K562 (cell line): ENCODE measurements around the gene NTM. TPM values are rescaled to one million over a fixed set of nuclear protein-coding genes. Genes with fewer than 3 reads are reported as not detected.

Source experiments
- ATAC-seq: fragments of 200-7000 bp; cut with Tn5 transposase; 3 replicates; pipeline ENCODE4 v1.9.1; 2020; ENCODE audit warnings: moderate library complexity
- BruUV-seq: library from RNA; stranded (reverse); fragments of 400-500 nt; replicated peaks from 2 replicates; lab custom pipeline; 2021; lab: Mats Ljungman, UMichigan
- CTCF ChIA-PET: fragments of 300-600 bp; formaldehyde crosslinking; extraction: SDS; loops from one replicate; lab custom pipeline; 2021; ENCODE audit warnings: low intra/inter-chr PET ratio; lab: Yijun Ruan, JAX
- POLR2A ChIA-PET: fragments of 300-600, 350-650 bp; sonication (Branson Sonifier 250); formaldehyde crosslinking; extraction: SDS; loops from one replicate; lab custom pipeline; 2021; ENCODE audit warnings: antibody characterized with exemption, inconsistent platforms; lab: Yijun Ruan, JAX
- DNase-seq, 4 experiments: peaks; one replicate each; pipeline versions ENCODE4 v3.0.0 to v3.0.0-alpha.2; 2011 to 2018; ENCODE audit warnings: low spot score in 3 of 4, mixed read lengths in 3 of 4; ENCODE audit errors: extremely low read depth in 1 of 4
- FAIRE-seq: peaks from 2 replicates; lab custom pipeline; 2011; peaks lifted over from hg19 to GRCh38; lab: Jason Lieb, UNC
- H2AFZ ChIP-seq: 2 replicates; pipeline ENCODE4 v1.6.0; 2011; ENCODE audit warnings: low read depth, low read length, control low read depth, inconsistent platforms
- H3K27ac ChIP-seq: fragments of 200-600 bp; 3 replicates; pipeline ENCODE4 v1.8.0; 2011; ENCODE audit warnings: low read depth, mild to moderate bottlenecking, control low read depth, inconsistent platforms, low read length, moderate library complexity, mixed read lengths; ENCODE audit errors: extremely low read depth
- H3K27me3 ChIP-seq, 2 experiments: fragments of 300-600 bp in 1 of 2; 2 replicates in 1 of 2; 3 replicates in 1 of 2; pipeline versions ENCODE4 v1.6.0 to v1.8.0; 2011; ENCODE audit warnings: inconsistent platforms in 2 of 2, low read length in 2 of 2, mild to moderate bottlenecking in 1 of 2, mixed read lengths in 1 of 2, moderate library complexity in 1 of 2; ENCODE audit not compliant: control insufficient read depth in 2 of 2, insufficient read depth in 2 of 2
- H3K36me3 ChIP-seq: fragments of 300-600 bp; 3 replicates; pipeline ENCODE4 v1.8.0; 2011; ENCODE audit warnings: mild to moderate bottlenecking, low read length, inconsistent platforms; ENCODE audit not compliant: control insufficient read depth, insufficient read depth
- H3K4me1 ChIP-seq, 2 experiments: fragments of 200-600 bp in 1 of 2; replicated peaks in 1 of 2; 2 replicates in 1 of 2; 3 replicates in 1 of 2; pipeline versions ENCODE4 v1.5.1 to v1.8.0; 2011; ENCODE audit warnings: inconsistent platforms in 2 of 2, low read length in 2 of 2, mild to moderate bottlenecking in 1 of 2, mixed read lengths in 1 of 2, moderate library complexity in 1 of 2; ENCODE audit not compliant: control insufficient read depth in 2 of 2, insufficient read depth in 2 of 2
- H3K4me2 ChIP-seq: 2 replicates; pipeline ENCODE4 v1.6.1; 2011; ENCODE audit warnings: low read length, control low read depth, inconsistent platforms, mixed read lengths; ENCODE audit not compliant: insufficient read depth
- H3K4me3 ChIP-seq: fragments of 200-600 bp; sonication (generic), shearing (Covaris generic); 2 replicates; pipeline ENCODE4 v1.5.1; 2016; ENCODE audit warnings: control low read depth, inconsistent platforms
- H3K79me2 ChIP-seq: fragments of 200-600 bp; 3 replicates; pipeline ENCODE4 v1.8.0; 2011; ENCODE audit warnings: low read length, inconsistent platforms; ENCODE audit not compliant: control insufficient read depth, insufficient read depth
- H3K9ac ChIP-seq, 2 experiments: 2 replicates each; pipeline versions ENCODE4 v1.6.0 to v1.6.1; 2011; ENCODE audit warnings: low read depth in 2 of 2, low read length in 2 of 2, control low read depth in 1 of 2, inconsistent platforms in 1 of 2, mild to moderate bottlenecking in 1 of 2, mixed read lengths in 1 of 2; ENCODE audit not compliant: insufficient read depth in 1 of 2
- H3K9me1 ChIP-seq: one replicate; pipeline ENCODE4 v1.6.0; 2011; ENCODE audit warnings: inconsistent platforms, mild to moderate bottlenecking, low read length, moderate library complexity; ENCODE audit not compliant: control insufficient read depth, insufficient read depth
- H3K9me3 ChIP-seq: replicated peaks from 2 replicates; pipeline ENCODE4 v1.5.1; 2011; ENCODE audit warnings: low read depth, low read length, inconsistent platforms; ENCODE audit not compliant: control insufficient read depth, insufficient read depth
- H4K20me1 ChIP-seq: replicated peaks from 2 replicates; pipeline ENCODE4 v1.6.1; 2011; ENCODE audit warnings: low read length, inconsistent platforms, mixed read lengths; ENCODE audit not compliant: control insufficient read depth, insufficient read depth
- ARID2 ChIP-seq: fragments of 450-650 bp; IDR thresholded peaks from 2 replicates; pipeline ENCODE4 v1.6.1; 2017; ENCODE audit warnings: antibody characterized with exemption, mild to moderate bottlenecking
- ASH1L ChIP-seq: fragments of 450-650 bp; IDR thresholded peaks from 2 replicates; pipeline ENCODE4 v1.6.1; 2018; ENCODE audit warnings: borderline replicate concordance, mild to moderate bottlenecking, low read depth; ENCODE audit not compliant: partially characterized antibody
- CREB5 ChIP-seq: fragments of 250-450 bp; sonication (Bioruptor Pico); IDR thresholded peaks from 2 replicates; pipeline ENCODE4 v1.5.0; 2020; ENCODE audit warnings: mild to moderate bottlenecking
- CUX1 ChIP-seq: fragments of 200-800 bp; sonication (Bioruptor generic); IDR thresholded peaks from 2 replicates; pipeline ENCODE4 v1.6.1; 2016; ENCODE audit warnings: missing genetic modification characterization, missing compliant biosample characterization
- HDAC1 ChIP-seq, 2 experiments: fragments of 450-650 bp; IDR thresholded peaks; 2 replicates each; pipeline ENCODE4 v1.6.1; 2016 to 2017; ENCODE audit warnings: inconsistent platforms in 1 of 2, mild to moderate bottlenecking in 1 of 2, moderate library complexity in 1 of 2
- SMARCB1 ChIP-seq: IDR thresholded peaks from 2 replicates; pipeline ENCODE4 v1.6.1; 2011; ENCODE audit warnings: improper control_type of control experiment, low read depth; ENCODE audit not compliant: insufficient read length
- ZKSCAN1 ChIP-seq: fragments of 150-350 bp; IDR thresholded peaks from 2 replicates; pipeline ENCODE4 v1.6.1; 2016; ENCODE audit warnings: low read depth, low read length
- ZNF124 ChIP-seq: sonication (generic); formaldehyde crosslinking; IDR thresholded peaks from 2 replicates; pipeline ENCODE4 v1.8.1; 2022; ENCODE audit warnings: missing genetic modification reagents
- ZNF785 ChIP-seq: fragments of 250-450 bp; sonication (Bioruptor Pico); IDR thresholded peaks from 2 replicates; pipeline ENCODE4 v1.4.0; 2020; ENCODE audit warnings: mild to moderate bottlenecking
- WGBS: fragments of 100-300 bp; shearing (Covaris generic); methylation state at CpG from one replicate; pipeline ENCODE4 v1.1.6; 2016; ENCODE audit warnings: low coverage, mixed read lengths; ENCODE audit not compliant: insufficient coverage; ENCODE audit errors: missing lambda C conversion rate; 5-methylcytosine and 5-hydroxymethylcytosine counted together
- in situ Hi-C: fragments of 300-500 bp; cut with MboI; formaldehyde crosslinking; loops from 4 replicates; pipeline ENCODE4 v1.15.0; 2018; ENCODE audit warnings: inconsistent platforms, mixed read lengths
- intact Hi-C: fragments of 100-400 bp; cut with micrococcal nuclease; formaldehyde crosslinking; loops from 2 replicates; pipeline ENCODE4 v1.14.2; 2022
- polyA plus RNA-seq, 8 experiments: library from polyadenylated mRNA; depleted of rRNA in 4 of 8; stranded (reverse) in 5 of 8; unstranded in 3 of 8; fragments of >200 nt; fragmentation: Nextera tagmentation in 2 of 8; fragmentation: Illumina TruSeq in 1 of 8; extraction: Ambion mirVana in 2 of 8; extraction: Trizol in 1 of 8; gene quantifications; 2 replicates each; pipeline versions ENCODE4 v1.2.1 to v1.2.3, GENCODE V29; 2011 to 2014; ENCODE audit warnings: inconsistent platforms in 1 of 8, missing spikeins in 1 of 8
- total RNA-seq, 7 experiments: library from RNA; depleted of rRNA in 6 of 7; stranded (reverse); fragments of >200 nt in 6 of 7; fragmentation: Illumina TruSeq in 2 of 7; extraction: Trizol in 2 of 7; gene quantifications; 2 replicates each; pipeline versions ENCODE4 v1.2.1 to v1.2.3, GENCODE V29; 2011 to 2021; ENCODE audit warnings: low replicate concordance in 1 of 7
- TF ChIP-seq, protein P1 (sequence below): fragments of 450-650 bp; formaldehyde crosslinking; IDR thresholded peaks from 2 replicates; pipeline ENCODE4 v1.4.0; 2020; ENCODE audit warnings: mild to moderate bottlenecking
- TF ChIP-seq, protein P2 (sequence below): fragments of 250-450 bp; sonication (Bioruptor Pico); IDR thresholded peaks from 2 replicates; pipeline ENCODE4 v1.8.0; 2022; ENCODE audit warnings: inconsistent platforms

The NTM gene
- total and polyA plus RNA-seq, 9 of the 15 experiments (the other 6 are each of a cell fraction or from before 2014, with no cell fraction given), result not detected

GRCh38 chr11:132022733-132023478, 652.5 kb downstream of the NTM start:
- ChIA-PET CTCF (no interaction called here), POLR2A (no interaction called here)
- in situ Hi-C loops, result no loop called here
- Histone ChIP-seq H3K27me3 (no peaks in the 10 kb centered on the region), H3K79me2 (no peaks in the 10 kb centered on the region), H3K9me3 (no peaks in the 10 kb centered on the region; the same call in 1 of the 2 replicates), H4K20me1 (no peaks in the 10 kb centered on the region), H3K4me1 (no peaks in the 10 kb centered on the region), H3K9ac (no peak overlapping the region), H3K27ac (no peak overlapping the region), H3K4me3 (no peak overlapping the region), H3K9me1 (no peaks in the 10 kb centered on the region), H3K36me3 (no peaks in the 10 kb centered on the region), H2AFZ (no peak overlapping the region), H3K4me2 (no peak overlapping the region)
- ATAC-seq, result no peak
- 0% methylated on average over 6 of the region's 6 CpGs for WGBS
- DNase-seq, result no peak
- no TSS peak for BruUV-seq
- no peak for FAIRE-seq
- intact Hi-C loops, result no loop called here
- TF ChIP-seq HDAC1 (IDR thresholded peaks at IDR 0.05) (no peak), ASH1L (no peak), SMARCB1 (no peak), ZNF785 (no peak), ZKSCAN1 (no peak), CUX1 (no peak), ARID2 (no peak), ZNF124 (CRISPR knock-in tag) (no peak), CREB5 (CRISPR knock-in tag) (no peak)
- TF ChIP-seq, protein P1, sequence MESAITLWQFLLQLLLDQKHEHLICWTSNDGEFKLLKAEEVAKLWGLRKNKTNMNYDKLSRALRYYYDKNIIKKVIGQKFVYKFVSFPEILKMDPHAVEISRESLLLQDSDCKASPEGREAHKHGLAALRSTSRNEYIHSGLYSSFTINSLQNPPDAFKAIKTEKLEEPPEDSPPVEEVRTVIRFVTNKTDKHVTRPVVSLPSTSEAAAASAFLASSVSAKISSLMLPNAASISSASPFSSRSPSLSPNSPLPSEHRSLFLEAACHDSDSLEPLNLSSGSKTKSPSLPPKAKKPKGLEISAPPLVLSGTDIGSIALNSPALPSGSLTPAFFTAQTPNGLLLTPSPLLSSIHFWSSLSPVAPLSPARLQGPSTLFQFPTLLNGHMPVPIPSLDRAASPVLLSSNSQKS (CRISPR knock-in tag), result no peak
- TF ChIP-seq, protein P2, sequence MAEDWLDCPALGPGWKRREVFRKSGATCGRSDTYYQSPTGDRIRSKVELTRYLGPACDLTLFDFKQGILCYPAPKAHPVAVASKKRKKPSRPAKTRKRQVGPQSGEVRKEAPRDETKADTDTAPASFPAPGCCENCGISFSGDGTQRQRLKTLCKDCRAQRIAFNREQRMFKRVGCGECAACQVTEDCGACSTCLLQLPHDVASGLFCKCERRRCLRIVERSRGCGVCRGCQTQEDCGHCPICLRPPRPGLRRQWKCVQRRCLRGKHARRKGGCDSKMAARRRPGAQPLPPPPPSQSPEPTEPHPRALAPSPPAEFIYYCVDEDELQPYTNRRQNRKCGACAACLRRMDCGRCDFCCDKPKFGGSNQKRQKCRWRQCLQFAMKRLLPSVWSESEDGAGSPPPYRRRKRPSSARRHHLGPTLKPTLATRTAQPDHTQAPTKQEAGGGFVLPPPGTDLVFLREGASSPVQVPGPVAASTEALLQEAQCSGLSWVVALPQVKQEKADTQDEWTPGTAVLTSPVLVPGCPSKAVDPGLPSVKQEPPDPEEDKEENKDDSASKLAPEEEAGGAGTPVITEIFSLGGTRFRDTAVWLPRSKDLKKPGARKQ, result no peak
